ENCODE measurements around the gene AMMECR1. TPM values are rescaled to one million over a fixed set of nuclear protein-coding genes. Genes with fewer than 3 reads are reported as not detected.
A peak's percentile ranks its signal among the peaks of the same experiment; 100 is the strongest.
"Not testable (repeated sequence)": the region's sequence is repeated elsewhere in the genome, so short reads cannot be mapped to it uniquely, and the experiment has no call there.

AMMECR1 gene
- 5.4 TPM for polyA plus RNA-seq

DNA sequence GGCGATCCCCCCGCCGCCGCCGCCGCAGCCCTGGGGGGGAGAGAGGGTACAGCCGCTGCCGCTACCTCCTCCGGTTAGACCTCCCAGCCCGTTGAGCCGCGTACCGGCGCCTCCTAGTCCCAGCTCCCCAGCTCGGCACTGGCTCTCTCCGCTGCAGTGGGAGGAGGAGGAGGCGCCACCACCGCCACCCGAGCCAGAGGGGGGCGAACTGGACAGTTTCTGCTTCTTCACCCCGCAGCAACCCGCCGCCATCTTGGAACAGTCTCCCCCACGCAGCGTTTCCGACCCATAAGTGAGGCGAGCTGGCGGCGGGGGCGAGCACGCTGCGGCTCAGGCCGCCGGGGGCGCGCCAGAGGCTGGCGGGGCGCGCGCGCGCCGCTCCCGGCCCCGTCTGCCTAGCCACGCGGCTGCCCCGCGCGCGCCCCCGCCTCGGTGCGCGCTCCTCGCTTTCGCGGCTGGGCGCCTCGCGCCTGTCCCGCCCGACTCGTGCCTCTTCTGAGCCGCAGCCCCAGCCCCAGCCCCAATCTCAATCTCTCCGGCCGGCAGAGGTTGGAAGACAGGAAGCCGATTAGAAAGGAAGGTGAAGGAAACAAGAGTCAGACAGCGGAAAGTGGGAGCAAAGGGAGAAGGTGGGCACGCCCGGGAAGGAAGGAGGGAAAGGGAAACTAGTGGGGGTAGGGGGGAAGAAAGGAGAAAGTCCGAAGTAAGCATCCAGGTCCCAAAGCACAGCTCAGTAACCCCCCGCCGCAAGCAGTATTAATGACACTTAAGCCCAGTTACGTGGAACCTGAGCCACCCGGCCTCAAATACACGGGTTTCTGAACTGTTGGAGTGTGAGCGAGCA lies at the start of gene AMMECR1:
TSS of gene AMMECR1 (minus strand) at position 266 of the 844 bp plus-strand sequence. CDS start at position 252, 14 bp downstream.
- Mint-ChIP-seq H3K27ac (peak within 1 kb of the TSS; percentile 92 to 97 (median 92)), H3K36me3 (no peaks in the 10 kb centered on the region), H3K9me3 (no peaks in the 10 kb centered on the region)

DNA sequence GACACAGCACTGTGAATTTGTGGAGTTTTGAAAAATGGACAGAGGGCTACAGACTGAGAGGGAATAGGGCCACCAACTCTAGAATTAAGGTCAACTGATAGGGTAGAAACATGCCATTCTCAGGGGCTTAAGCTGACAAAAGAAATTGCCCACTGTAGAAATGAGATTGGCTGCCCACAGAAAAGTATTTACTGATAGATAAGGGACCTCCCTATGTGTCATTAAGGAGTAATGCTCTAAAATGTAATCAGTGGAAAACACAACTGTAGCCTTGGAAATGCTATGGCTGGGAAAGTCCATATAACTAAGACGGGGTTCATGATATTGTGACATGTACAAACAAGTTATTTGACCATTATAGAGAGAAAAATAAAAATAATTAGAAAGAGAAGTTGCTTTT lies 45.4 kb upstream of the AMMECR1 start:
- Mint-ChIP-seq H3K9me3 (no peaks in the 10 kb centered on the region), H3K27ac (no peak overlapping the region), H3K4me1 (no peaks in the 10 kb centered on the region)

More for the DNA sequence above, at the start of gene AMMECR1:
- Mint-ChIP-seq H3K27me3 (peaks cover 2% of the 10 kb centered on the region), H3K4me1 (peaks cover 18 to 22% (median 18%) of the 10 kb centered on the region in 3 donors), H3K4me3 (peak within 1 kb of the TSS; percentile 88 to 97 (median 96))

DNA sequence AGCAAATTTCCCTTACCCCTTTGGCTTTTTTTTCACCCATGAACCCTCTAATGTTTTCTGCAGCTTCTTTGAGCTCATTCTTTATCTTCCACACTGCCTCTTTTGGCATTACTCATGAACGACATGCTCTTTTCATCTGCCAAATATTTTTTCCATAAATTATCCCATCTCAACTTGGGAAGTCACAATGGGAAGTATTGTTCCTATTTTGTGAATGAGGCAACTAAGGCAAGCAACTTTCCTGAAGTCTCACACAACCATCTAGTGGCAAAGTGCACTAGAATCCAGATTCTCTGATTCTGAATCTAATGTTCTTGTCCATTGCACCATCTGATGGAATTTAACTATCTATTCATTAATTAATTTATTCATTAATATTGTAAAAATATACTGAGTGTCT lies 41.4 kb upstream of the AMMECR1 start:
- Mint-ChIP-seq H3K9me3 (peaks cover 0 to 4% (median 3%) of the 10 kb centered on the region in 3 donors), H3K27me3 (peaks cover 4% of the 10 kb centered on the region)

More for the DNA sequence above, 45.4 kb upstream of the AMMECR1 start:
- no peaks in the 10 kb centered on the region for H3K27me3 Mint-ChIP-seq
- no peaks in the 10 kb centered on the region for H3K36me3 Mint-ChIP-seq
- H3K4me3 Mint-ChIP-seq, result no peak overlapping the region

DNA sequence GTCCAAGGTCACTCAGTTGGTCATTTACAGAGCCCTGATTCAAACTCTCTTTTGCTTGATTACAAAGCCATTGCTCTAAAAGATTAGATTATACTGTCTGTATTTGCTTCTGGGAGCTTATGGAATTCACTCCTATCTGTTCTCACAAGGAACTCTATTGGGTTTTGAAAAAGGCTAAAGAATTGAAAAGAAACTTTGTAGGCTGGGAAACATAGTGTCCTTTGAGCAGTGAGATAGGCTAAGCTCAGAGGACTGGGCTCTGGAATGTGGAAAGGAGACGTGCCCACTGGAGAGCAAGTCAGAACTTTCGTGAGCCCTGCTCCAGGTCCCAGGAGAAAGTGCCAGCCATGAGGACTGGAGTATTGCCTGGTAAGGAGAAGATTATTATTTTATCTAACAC lies 40.7 kb upstream of the AMMECR1 start, which contains the start of gene RTL9:
TSS of gene RTL9 (plus strand) at position 301 of the 400 bp plus-strand sequence. CDS start 91,770 bp downstream, outside the sequence.
- H3K4me3 Mint-ChIP-seq, result no peak within 1 kb of the TSS
- no peaks in the 10 kb centered on the region for H3K4me1 Mint-ChIP-seq
- no peaks in the 10 kb centered on the region for H3K36me3 Mint-ChIP-seq
- H3K27me3 Mint-ChIP-seq, result peaks cover 4% of the 10 kb centered on the region
- H3K9me3 Mint-ChIP-seq, result peaks cover 0 to 4% (median 3%) of the 10 kb centered on the region in 3 donors
- H3K27ac Mint-ChIP-seq, result no peak within 1 kb of the TSS

More for the DNA sequence above, 41.4 kb upstream of the AMMECR1 start:
- no peak overlapping the region for H3K27ac Mint-ChIP-seq
- H3K4me3 Mint-ChIP-seq, result no peak overlapping the region
- no peaks in the 10 kb centered on the region for H3K36me3 Mint-ChIP-seq
- no peaks in the 10 kb centered on the region for H3K4me1 Mint-ChIP-seq

DNA sequence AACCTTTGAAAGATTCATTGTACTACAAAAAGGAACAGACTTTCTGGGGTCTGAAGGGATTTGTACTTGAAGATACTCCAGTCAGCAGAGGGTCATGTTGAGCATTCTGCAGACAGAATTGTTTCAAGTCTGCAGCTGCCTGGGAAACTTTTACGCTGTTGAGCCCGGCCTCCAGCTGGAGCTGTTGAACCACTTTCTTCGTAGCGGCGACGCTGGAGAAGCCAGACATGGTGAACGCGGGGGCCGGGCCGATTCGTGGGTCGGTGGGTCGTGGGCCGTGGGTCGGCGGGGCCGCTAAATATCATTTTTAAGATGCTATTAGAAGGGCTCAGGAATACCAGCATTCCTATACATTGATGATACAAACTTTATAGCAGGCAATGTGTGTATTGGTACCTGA lies 28.8 kb upstream of the AMMECR1 start:
- Mint-ChIP-seq H3K36me3 (no peaks in the 10 kb centered on the region), H3K27ac (no peak overlapping the region), H3K27me3 (peaks cover under 1% of the 10 kb centered on the region), H3K9me3 (peaks cover 0 to under 1% (median 0%) of the 10 kb centered on the region in 3 donors), H3K4me3 (no peak overlapping the region), H3K4me1 (peaks cover 0 to 2% (median 0%) of the 10 kb centered on the region in 3 donors)

DNA sequence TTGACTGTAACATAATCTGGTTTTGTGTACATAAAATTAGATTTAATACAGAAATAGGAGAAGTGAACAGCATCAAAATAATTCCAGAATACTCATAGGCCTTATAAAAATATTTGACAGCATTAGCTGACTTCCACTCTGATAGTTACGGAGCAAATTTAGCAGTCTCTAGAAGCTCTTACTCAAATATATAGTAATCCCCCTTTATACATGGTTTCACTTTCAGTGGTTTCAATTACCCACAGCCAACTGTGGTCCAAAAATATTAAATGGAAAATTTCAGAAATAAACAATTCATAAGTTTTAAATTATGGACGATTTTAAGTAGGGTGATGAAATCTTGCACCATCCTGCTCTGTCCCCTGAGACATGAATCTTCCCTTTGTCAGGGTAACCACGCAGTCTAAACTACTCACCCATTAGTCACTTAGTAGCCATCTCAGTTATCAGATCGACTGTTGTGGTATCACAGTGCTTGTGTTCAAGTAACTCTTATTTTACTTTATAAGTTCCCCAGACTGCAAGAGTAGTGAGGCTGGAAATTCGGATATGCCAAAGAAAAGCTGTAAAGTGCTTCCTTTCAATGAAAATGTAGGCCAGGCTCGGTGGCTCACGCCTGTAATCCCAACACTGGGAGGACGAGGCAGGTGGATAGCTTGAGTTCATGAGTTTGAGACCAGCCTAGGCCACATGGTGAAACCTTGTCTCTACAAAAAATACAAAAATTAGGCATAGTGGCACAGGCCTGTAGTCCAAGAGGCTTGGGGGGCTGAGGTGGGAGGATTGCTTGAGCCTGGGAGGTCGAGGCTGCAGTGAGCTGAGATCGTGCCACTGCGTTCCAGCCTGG lies 23.5 kb upstream of the AMMECR1 start:
- Mint-ChIP-seq H3K4me3 (peak overlapping the region in 1 of 4 donors; percentile 37), H3K27ac (no peak overlapping the region), H3K4me1 (peaks cover 0 to 2% (median 0%) of the 10 kb centered on the region in 3 donors), H3K36me3 (no peaks in the 10 kb centered on the region), H3K9me3 (no peaks in the 10 kb centered on the region), H3K27me3 (no peaks in the 10 kb centered on the region)

DNA sequence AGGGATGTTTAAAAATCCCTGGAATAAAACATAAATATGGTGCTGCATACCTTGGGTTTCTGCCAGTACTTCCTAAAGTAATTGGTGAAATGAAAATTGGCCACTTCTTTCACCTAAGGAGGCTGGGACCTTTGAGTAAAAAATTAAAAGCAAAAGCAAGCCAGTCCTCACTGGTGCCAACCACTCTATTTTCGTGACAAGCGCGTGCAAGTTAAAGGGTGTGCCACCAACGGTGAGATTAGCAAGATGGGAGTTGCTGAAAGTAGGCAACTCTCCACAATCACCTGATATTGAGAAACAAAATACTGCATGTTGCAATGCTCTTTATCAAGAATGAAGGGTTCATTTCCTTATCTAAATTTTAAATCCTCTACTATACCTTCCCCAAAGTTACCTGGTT lies 21.1 kb upstream of the AMMECR1 start:
- Mint-ChIP-seq H3K4me1 (peaks cover 0 to 2% (median 0%) of the 10 kb centered on the region in 3 donors), H3K27ac (no peak overlapping the region), H3K9me3 (no peaks in the 10 kb centered on the region), H3K36me3 (no peaks in the 10 kb centered on the region), H3K4me3 (no peak overlapping the region), H3K27me3 (no peaks in the 10 kb centered on the region)

DNA sequence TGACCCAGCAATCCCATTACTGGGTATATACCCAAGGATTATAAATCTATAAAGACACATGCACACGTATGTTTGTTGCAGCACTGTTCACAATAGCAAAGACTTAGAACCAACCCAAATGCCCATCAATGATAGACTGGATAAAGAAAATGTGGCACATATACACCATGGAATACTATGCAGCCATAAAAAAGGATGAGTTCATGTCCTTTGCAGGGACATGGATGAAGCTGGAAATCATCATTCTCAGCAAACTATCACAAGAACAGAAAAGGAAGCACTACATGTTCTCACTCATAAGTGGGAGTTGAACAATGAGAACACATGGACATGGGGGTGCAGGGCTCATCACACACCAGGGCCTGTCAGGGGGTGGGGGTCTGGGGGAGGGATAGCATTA lies 15.6 kb upstream of the AMMECR1 start:
- H3K9me3 Mint-ChIP-seq, H3K27ac Mint-ChIP-seq, H3K4me1 Mint-ChIP-seq, H3K27me3 Mint-ChIP-seq, H3K36me3 Mint-ChIP-seq, H3K4me3 Mint-ChIP-seq: not testable (repeated sequence)

DNA sequence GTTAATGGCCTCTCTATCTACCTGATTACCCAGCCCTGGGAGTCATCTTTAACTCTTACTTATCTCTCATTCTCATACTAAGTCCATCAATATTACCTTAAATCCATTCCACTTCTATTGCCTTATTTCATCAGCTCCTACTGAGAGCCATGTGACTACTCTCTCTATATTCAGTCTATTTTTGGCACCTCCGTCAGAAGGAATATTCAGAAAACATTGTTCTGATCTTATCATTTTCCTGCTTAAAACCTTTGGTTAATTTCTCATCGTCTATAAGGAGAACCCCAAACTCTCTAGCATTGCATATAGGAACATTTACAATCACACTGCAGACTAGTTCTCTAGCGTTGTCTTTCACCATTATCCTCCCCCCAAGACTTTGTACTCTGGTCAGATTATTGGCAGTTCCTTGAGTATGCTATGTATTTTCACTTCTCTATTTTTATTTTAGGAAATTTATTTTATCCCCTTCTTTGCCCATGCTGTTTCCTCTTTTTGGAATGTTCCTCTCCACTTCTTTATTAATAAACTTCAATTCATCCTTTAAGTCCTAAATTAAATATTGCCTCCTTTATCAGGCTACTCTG lies 13.7 kb upstream of the AMMECR1 start:
- no peaks in the 10 kb centered on the region for H3K36me3 Mint-ChIP-seq
- no peaks in the 10 kb centered on the region for H3K9me3 Mint-ChIP-seq

DNA sequence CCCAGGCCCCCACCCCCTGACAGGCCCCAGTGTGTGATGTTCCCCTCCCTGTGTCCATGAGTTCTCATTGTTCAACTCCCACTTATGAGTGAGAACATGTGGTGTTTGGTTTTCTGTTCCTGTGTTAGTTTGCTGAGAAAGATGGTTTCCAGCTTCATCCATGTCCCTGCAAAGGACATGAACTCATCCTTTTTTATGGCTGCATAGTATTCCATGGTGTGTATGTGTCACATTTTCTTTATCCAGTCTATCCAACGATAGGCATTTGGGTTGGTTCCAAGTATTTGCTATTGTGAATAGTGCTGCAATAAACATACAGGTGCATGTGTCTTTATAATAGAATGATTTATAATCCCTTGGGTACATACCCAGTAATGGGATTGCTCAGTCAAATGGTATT lies 10.7 kb upstream of the AMMECR1 start:
- H3K9me3 Mint-ChIP-seq, H3K27ac Mint-ChIP-seq, H3K4me3 Mint-ChIP-seq, H3K36me3 Mint-ChIP-seq, H3K27me3 Mint-ChIP-seq, H3K4me1 Mint-ChIP-seq: not testable (repeated sequence)

More for the DNA sequence above, 13.7 kb upstream of the AMMECR1 start:
- Mint-ChIP-seq H3K4me3 (no peak overlapping the region), H3K27me3 (peaks cover 4% of the 10 kb centered on the region), H3K27ac (no peak overlapping the region), H3K4me1 (no peaks in the 10 kb centered on the region)

DNA sequence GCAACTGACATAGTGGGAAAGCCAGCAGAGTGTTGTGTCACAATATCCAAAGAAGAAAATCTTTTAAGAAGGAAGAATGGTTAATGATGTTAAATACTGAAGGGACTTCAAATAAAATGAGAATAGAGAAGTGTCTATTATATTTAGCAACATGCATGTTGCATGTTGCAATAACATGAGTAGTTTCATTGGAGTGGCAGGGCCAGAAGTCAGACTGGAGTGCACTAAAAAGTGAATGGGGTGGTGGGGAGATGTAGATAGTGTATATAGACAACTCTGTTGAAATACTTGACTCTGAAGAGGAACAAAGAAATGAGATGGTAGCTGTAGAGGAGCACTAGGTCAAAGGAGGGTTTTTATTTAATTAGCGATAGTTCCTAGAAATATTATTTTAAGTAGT lies 9.5 kb upstream of the AMMECR1 start:
- peaks cover 2% of the 10 kb centered on the region for H3K27me3 Mint-ChIP-seq
- no peak overlapping the region for H3K27ac Mint-ChIP-seq
- H3K9me3 Mint-ChIP-seq, result no peaks in the 10 kb centered on the region
- no peaks in the 10 kb centered on the region for H3K36me3 Mint-ChIP-seq
- no peaks in the 10 kb centered on the region for H3K4me1 Mint-ChIP-seq
- no peak overlapping the region for H3K4me3 Mint-ChIP-seq

DNA sequence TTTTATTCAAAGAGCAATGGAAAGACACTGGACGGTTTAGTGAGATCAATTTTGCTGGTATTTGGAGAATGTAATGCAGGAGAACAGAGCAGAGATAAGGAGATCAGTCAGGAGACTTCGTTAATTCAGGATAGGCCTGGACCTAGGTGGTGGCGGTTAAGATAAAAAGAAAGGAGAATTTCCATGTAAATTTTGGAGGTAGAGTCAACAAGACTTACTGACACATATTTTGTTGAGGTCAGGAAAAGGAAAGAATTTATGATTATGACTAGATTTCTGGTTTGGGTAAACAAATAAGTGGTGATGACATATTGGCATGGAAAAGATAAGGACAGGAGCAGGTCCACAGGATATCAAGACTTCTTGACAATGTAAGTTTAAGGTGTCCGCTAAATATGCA lies 8.8 kb upstream of the AMMECR1 start:
- H3K9me3 Mint-ChIP-seq, result no peaks in the 10 kb centered on the region
- H3K27me3 Mint-ChIP-seq, result peaks cover 4% of the 10 kb centered on the region
- H3K36me3 Mint-ChIP-seq, result no peaks in the 10 kb centered on the region
- H3K4me1 Mint-ChIP-seq, result peaks cover 0 to 5% (median 5%) of the 10 kb centered on the region in 3 donors
- H3K27ac Mint-ChIP-seq, result no peak overlapping the region
- H3K4me3 Mint-ChIP-seq, result no peak overlapping the region

DNA sequence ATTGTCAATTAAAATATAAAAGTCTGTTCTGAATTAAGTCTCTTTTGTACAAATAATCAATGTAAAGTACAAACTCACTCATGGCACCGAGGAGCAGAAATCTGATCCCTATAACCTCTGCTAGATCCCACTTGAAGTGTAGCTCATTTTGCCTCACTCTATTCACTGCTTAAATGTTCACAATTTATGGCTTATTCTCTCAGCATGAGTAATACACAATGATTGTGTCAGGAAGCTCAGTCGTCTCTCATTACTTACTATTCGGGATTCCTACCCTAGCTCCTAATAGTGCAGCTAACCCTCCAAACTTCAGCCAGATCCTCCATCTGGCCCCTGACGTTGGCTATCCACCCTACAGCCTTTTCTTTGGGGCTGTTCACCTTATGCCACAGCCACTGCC lies 4.7 kb upstream of the AMMECR1 start:
- Mint-ChIP-seq H3K27me3 (peaks cover 4% of the 10 kb centered on the region), H3K4me1 (peaks cover 2 to 14% (median 9%) of the 10 kb centered on the region in 3 donors), H3K9me3 (no peaks in the 10 kb centered on the region), H3K36me3 (no peaks in the 10 kb centered on the region), H3K4me3 (no peak overlapping the region), H3K27ac (no peak overlapping the region)

DNA sequence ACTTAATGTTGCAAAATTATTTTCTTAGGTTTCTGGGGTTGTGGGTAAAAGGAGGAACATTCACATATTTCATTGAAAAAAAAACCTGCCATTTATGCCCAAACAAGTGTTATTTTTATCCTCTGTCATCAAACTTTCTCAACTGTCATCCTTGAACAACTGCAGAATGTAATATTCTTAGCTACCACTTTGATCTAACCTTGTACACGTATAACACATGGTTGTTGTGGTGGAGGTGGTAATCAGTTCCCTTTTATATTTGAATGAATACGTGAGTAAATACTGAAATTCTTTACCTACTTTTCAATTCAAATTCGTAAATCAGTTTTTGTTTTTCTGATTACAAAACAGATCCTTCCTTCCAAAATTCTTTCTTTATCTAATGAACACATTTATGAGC lies 3.8 kb upstream of the AMMECR1 start:
- Mint-ChIP-seq H3K4me3 (peak overlapping the region in 1 of 4 donors; percentile 3), H3K27ac (no peak overlapping the region), H3K27me3 (peaks cover 4% of the 10 kb centered on the region), H3K36me3 (no peaks in the 10 kb centered on the region), H3K9me3 (no peaks in the 10 kb centered on the region), H3K4me1 (peaks cover 2 to 14% (median 9%) of the 10 kb centered on the region in 3 donors)

DNA sequence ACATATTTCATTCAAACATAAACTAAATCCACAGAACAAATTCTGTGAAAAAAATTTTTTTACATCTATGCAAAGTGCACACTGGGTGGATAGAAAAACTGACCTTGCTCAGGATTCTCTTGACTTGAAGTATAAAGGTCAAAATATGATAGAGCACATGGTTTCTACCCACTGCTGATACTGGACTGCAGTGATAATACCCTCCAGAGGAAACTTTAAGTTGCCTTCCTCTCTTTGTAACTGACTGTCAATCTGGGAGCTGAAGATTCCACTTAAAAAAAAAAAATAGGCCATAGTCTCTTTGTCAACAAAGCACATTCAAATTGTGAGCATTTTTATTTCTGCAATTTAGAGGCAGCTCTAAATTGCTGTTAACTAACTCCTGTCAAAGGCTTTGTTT lies 3.2 kb upstream of the AMMECR1 start:
- H3K36me3 Mint-ChIP-seq, result no peaks in the 10 kb centered on the region
- no peaks in the 10 kb centered on the region for H3K9me3 Mint-ChIP-seq
- peak overlapping the region in 1 of 4 donors; percentile 34 for H3K4me3 Mint-ChIP-seq
- H3K27ac Mint-ChIP-seq, result no peak overlapping the region
- H3K27me3 Mint-ChIP-seq, result peaks cover 4% of the 10 kb centered on the region
- peaks cover 6 to 14% (median 11%) of the 10 kb centered on the region in 3 donors for H3K4me1 Mint-ChIP-seq

Data from IgD-negative memory B cell (primary cell).